H9 (cell line): Measurements from ENCODE around the gene MIAT. TPM values are rescaled to one million over a fixed set of nuclear protein-coding genes. Genes with fewer than 3 reads are reported as not detected.

Source experiments
- DNase-seq: peaks from one replicate; pipeline ENCODE4 v3.0.0-alpha.2; 2017
- H2AFZ ChIP-seq: one replicate; pipeline ENCODE4 v1.6.1; 2013; ENCODE audit warnings: mild to moderate bottlenecking, low read length, control low read depth, moderate library complexity
- H2AK5ac ChIP-seq: 2 replicates; pipeline ENCODE4 v1.6.1; 2013; ENCODE audit warnings: low read length, control low read depth, mixed read lengths; ENCODE audit not compliant: insufficient read length
- H2BK120ac ChIP-seq: one replicate; pipeline ENCODE4 v1.6.1; 2013; ENCODE audit warnings: low read depth, mild to moderate bottlenecking, low read length, control low read depth, inconsistent platforms; ENCODE audit not compliant: poor library complexity, severe bottlenecking
- H2BK12ac ChIP-seq: 2 replicates; pipeline ENCODE4 v1.6.1; 2013; ENCODE audit warnings: low read length, control low read depth, mixed read lengths, low read depth; ENCODE audit not compliant: insufficient read length
- H2BK15ac ChIP-seq: 2 replicates; pipeline ENCODE4 v1.6.1; 2013; ENCODE audit warnings: low read depth, low read length, control low read depth
- H2BK20ac ChIP-seq: one replicate; pipeline ENCODE4 v1.6.1; 2013; ENCODE audit warnings: low read depth, mild to moderate bottlenecking, low read length, control low read depth, inconsistent platforms; ENCODE audit not compliant: poor library complexity, severe bottlenecking
- H2BK5ac ChIP-seq: 2 replicates; pipeline ENCODE4 v1.6.1; 2013; ENCODE audit warnings: low read length, control low read depth, mixed read lengths; ENCODE audit not compliant: insufficient read length
- H3K14ac ChIP-seq: 2 replicates; pipeline ENCODE4 v1.6.1; 2013; ENCODE audit warnings: low read length, control low read depth; ENCODE audit not compliant: insufficient read depth
- H3K18ac ChIP-seq: 2 replicates; pipeline ENCODE4 v1.6.1; 2013; ENCODE audit warnings: low read depth, mild to moderate bottlenecking, mixed read lengths, low read length, control low read depth; ENCODE audit not compliant: insufficient read length
- H3K23ac ChIP-seq: 2 replicates; pipeline ENCODE4 v1.6.1; 2013; ENCODE audit warnings: low read length, control low read depth, mixed read lengths, low read depth; ENCODE audit not compliant: insufficient read length
- H3K23me2 ChIP-seq: 2 replicates; pipeline ENCODE4 v1.6.1; 2013; ENCODE audit warnings: low read depth, mild to moderate bottlenecking, mixed read lengths, low read length, control low read depth; ENCODE audit not compliant: insufficient read length, poor library complexity, severe bottlenecking
- H3K27ac ChIP-seq: 2 replicates; pipeline ENCODE4 v1.5.1; 2013; ENCODE audit warnings: low read length, control low read depth, mixed read lengths, low read depth; ENCODE audit not compliant: insufficient read length
- H3K27me3 ChIP-seq: 2 replicates; pipeline ENCODE4 v1.6.1; 2013; ENCODE audit warnings: low read length, control low read depth, inconsistent platforms; ENCODE audit not compliant: insufficient read depth
- H3K4ac ChIP-seq: 2 replicates; pipeline ENCODE4 v1.6.1; 2013; ENCODE audit warnings: low read depth, mild to moderate bottlenecking, control low read depth, inconsistent platforms, low read length, moderate library complexity
- H3K4me1 ChIP-seq: 2 replicates; pipeline ENCODE4 v1.6.1; 2013; ENCODE audit warnings: low read length, control low read depth, inconsistent platforms; ENCODE audit not compliant: insufficient read depth
- H3K4me2 ChIP-seq: 2 replicates; pipeline ENCODE4 v1.6.1; 2013; ENCODE audit warnings: low read length, control low read depth, mixed read lengths; ENCODE audit not compliant: insufficient read length, insufficient read depth
- H3K56ac ChIP-seq: 2 replicates; pipeline ENCODE4 v1.6.1; 2013; ENCODE audit warnings: low read depth, mild to moderate bottlenecking, mixed read lengths, low read length, control low read depth; ENCODE audit not compliant: insufficient read length
- H3K79me1 ChIP-seq: 2 replicates; pipeline ENCODE4 v1.6.1; 2013; ENCODE audit warnings: low read depth, mild to moderate bottlenecking, moderate library complexity, low read length, control low read depth, inconsistent platforms; ENCODE audit not compliant: insufficient read depth, poor library complexity, severe bottlenecking
- H3K79me2 ChIP-seq: 2 replicates; pipeline ENCODE4 v1.6.1; 2013; ENCODE audit warnings: low read length, control low read depth, inconsistent platforms; ENCODE audit not compliant: insufficient read depth
- H3K9ac ChIP-seq: 2 replicates; pipeline ENCODE4 v1.6.1; 2013; ENCODE audit warnings: low read length, control low read depth, mixed read lengths; ENCODE audit not compliant: insufficient read length; ENCODE audit errors: extremely low read depth
- H3K9me3 ChIP-seq: one replicate; pipeline ENCODE4 v1.6.1; 2013; ENCODE audit warnings: low read depth, low read length, inconsistent platforms; ENCODE audit not compliant: control insufficient read depth
- H3T11ph ChIP-seq: one replicate; pipeline ENCODE4 v1.6.1; 2013; ENCODE audit warnings: mild to moderate bottlenecking, low read length, control low read depth, inconsistent platforms
- H4K20me1 ChIP-seq: one replicate; pipeline ENCODE4 v1.6.1; 2013; ENCODE audit not compliant: control insufficient read depth, insufficient read length, insufficient read depth
- H4K5ac ChIP-seq: 2 replicates; pipeline ENCODE4 v1.6.1; 2013; ENCODE audit warnings: low read depth, mild to moderate bottlenecking, mixed read lengths, low read length, control low read depth; ENCODE audit not compliant: insufficient read length
- H4K8ac ChIP-seq: replicated peaks from 2 replicates; pipeline ENCODE4 v1.6.1; 2013; ENCODE audit warnings: low read length, control low read depth, mixed read lengths, low read depth; ENCODE audit not compliant: insufficient read length
- H4K91ac ChIP-seq: 2 replicates; pipeline ENCODE4 v1.6.1; 2013; ENCODE audit warnings: low read depth, mild to moderate bottlenecking, moderate library complexity, mixed read lengths, low read length, control low read depth; ENCODE audit not compliant: insufficient read length
- H3K27ac Mint-ChIP-seq, 3 experiments: 2 replicates in 2 of 3; 3 replicates in 1 of 3; pipeline ENCODE4 v1.8.0; 2020 to 2021; ENCODE audit warnings: mixed read lengths in 3 of 3, mild to moderate bottlenecking in 1 of 3, moderate library complexity in 1 of 3
- H3K27me3 Mint-ChIP-seq: 2 replicates; pipeline ENCODE4 v1.8.0; 2021; ENCODE audit warnings: low read depth, mild to moderate bottlenecking, moderate library complexity, mixed read lengths
- H3K36me3 Mint-ChIP-seq, 3 experiments: 2 replicates in 2 of 3; 3 replicates in 1 of 3; pipeline ENCODE4 v1.8.0; 2020 to 2021; ENCODE audit warnings: low read depth in 3 of 3, mixed read lengths in 3 of 3; ENCODE audit not compliant: insufficient read depth in 1 of 3
- H3K4me1 Mint-ChIP-seq, 2 experiments: 2 replicates each; pipeline ENCODE4 v1.8.0; 2020; ENCODE audit warnings: mixed read lengths in 2 of 2
- H3K4me3 Mint-ChIP-seq, 2 experiments: 2 replicates in 1 of 2; 3 replicates in 1 of 2; pipeline ENCODE4 v1.8.0; 2020 to 2021; ENCODE audit warnings: mild to moderate bottlenecking in 2 of 2, mixed read lengths in 2 of 2, moderate library complexity in 1 of 2
- H3K9me3 Mint-ChIP-seq, 2 experiments: 2 replicates in 1 of 2; 3 replicates in 1 of 2; pipeline ENCODE4 v1.8.0; 2020; ENCODE audit warnings: mild to moderate bottlenecking in 2 of 2, mixed read lengths in 2 of 2, moderate library complexity in 1 of 2
- WGBS: extraction: QIAGEN DNeasy Blood & Tissue Kit; methylation state at CpG from one replicate; pipeline ENCODE4 v1.1.7; 2013; ENCODE audit warnings: missing lambda C conversion rate, low lambda C conversion rate, mixed read lengths; ENCODE audit not compliant: insufficient read length; ENCODE audit errors: extremely low coverage; 5-methylcytosine and 5-hydroxymethylcytosine counted together
- total RNA-seq: library from RNA; stranded (reverse); gene quantifications from 2 replicates; pipeline ENCODE4 v1.2.1, GENCODE V29; 2021
- TF ChIP-seq, protein P1 (sequence below): fragments of 200-600 bp; sonication (generic); conservative IDR thresholded peaks from 3 replicates; pipeline ENCODE4 v1.8.0; 2021; ENCODE audit warnings: antibody characterized with exemption, mild to moderate bottlenecking

Gene MIAT
- total RNA-seq, 1 experiment from 2014 or later: 85.6 TPM

DNA sequence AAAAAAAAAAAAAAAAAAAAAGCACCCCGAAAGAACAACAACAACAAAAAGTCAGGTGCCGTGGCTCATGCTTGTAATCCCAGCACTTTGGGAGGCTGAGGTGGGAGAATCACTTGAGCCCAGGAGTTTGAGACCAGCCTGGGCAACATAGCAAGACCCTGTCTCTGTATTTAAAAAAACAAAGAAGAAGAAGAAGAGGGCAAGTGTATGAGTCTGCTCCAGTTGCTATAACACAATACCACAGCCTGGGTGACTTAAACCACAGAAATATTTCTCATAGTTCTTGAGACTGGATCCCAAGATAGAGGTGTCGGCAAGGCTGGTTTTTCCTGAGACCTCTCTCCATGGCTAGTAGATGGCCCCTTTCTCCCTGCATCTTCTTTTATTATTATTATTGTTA, 23.2 kb upstream of the MIAT start:
- Histone ChIP-seq H2BK15ac (no peak overlapping the region), H3K27ac (no peak overlapping the region), H2AK5ac (no peak overlapping the region), H4K91ac (no peak overlapping the region), H3K23ac (no peak overlapping the region), H3K9me3 (no peaks in the 10 kb centered on the region), H3K4me1 (no peaks in the 10 kb centered on the region; the same call in 1 of the 2 replicates), H3K79me2 (no peaks in the 10 kb centered on the region), H2BK12ac (no peak overlapping the region), H2BK120ac (no peak overlapping the region), H3K27me3 (no peaks in the 10 kb centered on the region), H3K4ac (no peak overlapping the region), H3K9ac (no peak overlapping the region), H4K5ac (no peak overlapping the region), H4K20me1 (no peaks in the 10 kb centered on the region), H4K8ac (no peak overlapping the region), H2BK5ac (no peak overlapping the region), H3K14ac (no peak overlapping the region), H3K18ac (no peak overlapping the region), H3K23me2 (no peaks in the 10 kb centered on the region), H3K56ac (no peak overlapping the region), H2BK20ac (no peak overlapping the region), H3K4me2 (no peak overlapping the region), H3T11ph (no peak overlapping the region), H3K79me1 (no peaks in the 10 kb centered on the region), H2AFZ (no peak overlapping the region)
- no peaks in the 10 kb centered on the region for H3K9me3 Mint-ChIP-seq
- WGBS: no CpG with 5 or more reads among the region's 3 CpGs
- no peaks in the 10 kb centered on the region; a peak in 1 of 7 replicates for H3K36me3 Mint-ChIP-seq
- TF ChIP-seq, protein P1, sequence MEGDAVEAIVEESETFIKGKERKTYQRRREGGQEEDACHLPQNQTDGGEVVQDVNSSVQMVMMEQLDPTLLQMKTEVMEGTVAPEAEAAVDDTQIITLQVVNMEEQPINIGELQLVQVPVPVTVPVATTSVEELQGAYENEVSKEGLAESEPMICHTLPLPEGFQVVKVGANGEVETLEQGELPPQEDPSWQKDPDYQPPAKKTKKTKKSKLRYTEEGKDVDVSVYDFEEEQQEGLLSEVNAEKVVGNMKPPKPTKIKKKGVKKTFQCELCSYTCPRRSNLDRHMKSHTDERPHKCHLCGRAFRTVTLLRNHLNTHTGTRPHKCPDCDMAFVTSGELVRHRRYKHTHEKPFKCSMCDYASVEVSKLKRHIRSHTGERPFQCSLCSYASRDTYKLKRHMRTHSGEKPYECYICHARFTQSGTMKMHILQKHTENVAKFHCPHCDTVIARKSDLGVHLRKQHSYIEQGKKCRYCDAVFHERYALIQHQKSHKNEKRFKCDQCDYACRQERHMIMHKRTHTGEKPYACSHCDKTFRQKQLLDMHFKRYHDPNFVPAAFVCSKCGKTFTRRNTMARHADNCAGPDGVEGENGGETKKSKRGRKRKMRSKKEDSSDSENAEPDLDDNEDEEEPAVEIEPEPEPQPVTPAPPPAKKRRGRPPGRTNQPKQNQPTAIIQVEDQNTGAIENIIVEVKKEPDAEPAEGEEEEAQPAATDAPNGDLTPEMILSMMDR: no peak
- no peaks in the 10 kb centered on the region; the same call in 1 of the 2 replicates for H3K27me3 Mint-ChIP-seq
- peaks cover 10 to 13% of the 10 kb centered on the region in 2 experiments for H3K4me1 Mint-ChIP-seq
- no peak overlapping the region for H3K27ac Mint-ChIP-seq
- DNase-seq: no peak
- H3K4me3 Mint-ChIP-seq: no peak overlapping the region
